ENCODE data around the gene RETN.
A peak's percentile ranks its signal among the peaks of the same experiment; 100 is the strongest.

DNA sequence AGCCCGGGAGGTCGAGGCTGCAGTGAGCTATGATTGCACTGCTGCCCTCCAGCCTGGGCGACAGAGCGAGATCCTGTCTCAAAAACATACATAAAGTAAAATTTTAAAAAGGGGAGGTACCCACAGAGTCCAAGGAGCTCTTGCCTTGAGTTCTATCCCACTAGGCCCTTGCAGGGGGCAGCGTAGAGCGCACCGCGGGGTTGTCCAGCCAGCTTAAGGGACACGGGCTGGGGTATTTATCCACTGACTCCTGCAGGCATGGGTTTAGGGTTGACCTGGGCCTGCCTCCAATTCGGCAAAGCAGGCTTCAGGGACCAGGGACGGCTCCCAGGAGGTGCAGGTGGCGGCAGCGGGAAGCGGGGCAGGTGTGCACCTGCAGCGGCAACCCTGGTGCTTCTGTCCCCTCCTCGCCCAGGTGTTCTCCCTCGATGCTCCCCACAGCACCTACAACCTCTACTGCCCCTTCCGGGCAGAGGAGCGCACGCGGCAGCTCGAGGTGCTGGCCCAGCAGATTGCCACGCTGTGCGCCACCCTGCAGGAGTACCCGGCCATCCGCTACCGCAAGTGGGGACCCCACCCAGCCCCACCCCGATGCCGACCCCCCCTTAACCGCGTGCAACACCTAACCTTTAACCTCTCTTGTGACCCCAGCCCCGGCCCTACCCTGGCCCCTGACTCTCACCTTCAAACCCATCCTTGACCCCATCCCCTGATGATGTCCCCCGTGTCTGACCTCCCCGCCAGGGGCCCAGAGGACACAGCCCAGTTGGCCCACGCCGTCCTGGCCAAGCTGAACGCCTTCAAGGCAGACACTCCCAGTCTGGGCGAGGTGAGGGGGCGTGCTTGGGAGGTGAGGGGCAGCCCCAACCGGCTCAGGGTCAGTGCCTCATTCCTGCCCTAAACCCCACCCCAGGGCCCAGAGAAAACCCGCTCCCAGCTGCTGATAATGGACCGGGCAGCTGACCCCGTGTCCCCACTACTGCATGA, 27.3 kb upstream of the RETN start:
- TF ChIP-seq SP1 (IDR thresholded peaks at IDR 0.05; ENCODE audit: low read depth, low read length) (no peak), TAF7 (optimal IDR thresholded peaks at IDR 0.05; ENCODE audit: borderline replicate concordance, low read depth, low read length) (no peak), ZNF274 (IDR thresholded peaks at IDR 0.05; ENCODE audit: borderline replicate concordance, extremely low read depth, low read length) (no peak), POLR2A (IDR thresholded peaks at IDR 0.05; ENCODE audit: control extremely low read depth in 1 of 2, low read depth in 2 of 2, low read length in 2 of 2) (no peak), HDAC2 (IDR thresholded peaks at IDR 0.05; ENCODE audit: borderline replicate concordance in 1 of 2, low read depth in 2 of 2, low read length in 2 of 2) (no peak)
- TF ChIP-seq, protein P1, sequence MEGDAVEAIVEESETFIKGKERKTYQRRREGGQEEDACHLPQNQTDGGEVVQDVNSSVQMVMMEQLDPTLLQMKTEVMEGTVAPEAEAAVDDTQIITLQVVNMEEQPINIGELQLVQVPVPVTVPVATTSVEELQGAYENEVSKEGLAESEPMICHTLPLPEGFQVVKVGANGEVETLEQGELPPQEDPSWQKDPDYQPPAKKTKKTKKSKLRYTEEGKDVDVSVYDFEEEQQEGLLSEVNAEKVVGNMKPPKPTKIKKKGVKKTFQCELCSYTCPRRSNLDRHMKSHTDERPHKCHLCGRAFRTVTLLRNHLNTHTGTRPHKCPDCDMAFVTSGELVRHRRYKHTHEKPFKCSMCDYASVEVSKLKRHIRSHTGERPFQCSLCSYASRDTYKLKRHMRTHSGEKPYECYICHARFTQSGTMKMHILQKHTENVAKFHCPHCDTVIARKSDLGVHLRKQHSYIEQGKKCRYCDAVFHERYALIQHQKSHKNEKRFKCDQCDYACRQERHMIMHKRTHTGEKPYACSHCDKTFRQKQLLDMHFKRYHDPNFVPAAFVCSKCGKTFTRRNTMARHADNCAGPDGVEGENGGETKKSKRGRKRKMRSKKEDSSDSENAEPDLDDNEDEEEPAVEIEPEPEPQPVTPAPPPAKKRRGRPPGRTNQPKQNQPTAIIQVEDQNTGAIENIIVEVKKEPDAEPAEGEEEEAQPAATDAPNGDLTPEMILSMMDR (IDR thresholded peaks at IDR 0.05; ENCODE audit: control extremely low read depth in 1 of 3, insufficient read depth in 1 of 3, low read depth in 1 of 3, low read length in 3 of 3) = peak; percentile 45 to 57 (median 51)

Data from H1 (cell line).